Kidney (tissue), 14 donors: Measurements from ENCODE around the gene MAP3K21. TPM values are rescaled to one million over a fixed set of nuclear protein-coding genes. Genes with fewer than 3 reads are reported as not detected.
A peak's percentile ranks its signal among the peaks of the same experiment; 100 is the strongest.

ENCODE experiments used
- DNase-seq, 5 donors: peaks; one replicate each; pipeline ENCODE4 v3.0.0-alpha.2; 2013 to 2020
- FAIRE-seq: peaks from 2 replicates; lab custom pipeline; 2012; peaks lifted over from hg19 to GRCh38; lab: Jason Lieb, UNC
- H3K27ac ChIP-seq, 2 donors: one replicate each; pipeline ENCODE4 v1.7.0; 2013; ENCODE audit warnings: low read depth in 2 of 2, low read length in 2 of 2, inconsistent platforms in 1 of 2
- H3K27me3 ChIP-seq: one replicate; pipeline ENCODE4 v1.7.1; 2013; ENCODE audit warnings: low read length, inconsistent platforms; ENCODE audit not compliant: control insufficient read depth, insufficient read depth
- H3K36me3 ChIP-seq, 3 donors: one replicate each; pipeline versions ENCODE4 v1.7.0 to v1.7.1; 2013; ENCODE audit warnings: low read length in 3 of 3, control low read depth in 1 of 3, inconsistent platforms in 1 of 3; ENCODE audit not compliant: insufficient read depth in 3 of 3, control insufficient read depth in 2 of 3
- H3K4me1 ChIP-seq, 3 donors: one replicate each; pipeline versions ENCODE4 v1.7.0 to v1.7.1; 2013; ENCODE audit warnings: low read length in 3 of 3, inconsistent platforms in 1 of 3, low read depth in 1 of 3; ENCODE audit not compliant: control insufficient read depth in 2 of 3, insufficient read depth in 2 of 3
- H3K4me3 ChIP-seq, 3 donors: one replicate each; pipeline versions ENCODE4 v1.7.0 to v1.8.1; 2013; ENCODE audit warnings: low read length in 3 of 3, control low read depth in 1 of 3, inconsistent platforms in 1 of 3
- H3K9ac ChIP-seq, 3 donors: one replicate each; pipeline versions ENCODE4 v1.7.0 to v1.7.1; 2013; ENCODE audit warnings: low read length in 3 of 3, control low read depth in 1 of 3, inconsistent platforms in 1 of 3
- H3K9me3 ChIP-seq, 3 donors: one replicate each; pipeline versions ENCODE4 v1.7.0 to v1.7.1; 2013; ENCODE audit warnings: low read length in 3 of 3, control low read depth in 1 of 3, inconsistent platforms in 1 of 3; ENCODE audit not compliant: control insufficient read depth in 2 of 3, insufficient read depth in 1 of 3
- intact Hi-C: fragments of 100-400 bp; cut with DNase I; formaldehyde crosslinking; loops from one replicate; pipeline ENCODE4 v1.11.1; 2022
- polyA plus RNA-seq: library from polyadenylated mRNA; stranded (reverse); fragments of 350-450 nt; fragmentation: Illumina TruSeq; extraction: RNeasy Lipid Tissue Mini Kit (QIAGEN cat#74804); gene quantifications from one replicate; pipeline ENCODE4 v1.2.3, GENCODE V29; 2014; ENCODE audit warnings: low read depth, low replicate concordance; ENCODE audit not compliant: insufficient read depth
- total RNA-seq: library from RNA; stranded (reverse); fragmentation: NEBNext Ultra II Directional; extraction: Animal tissue kit (Norgen Biotek cat#: 25700); gene quantifications from one replicate; pipeline ENCODE4 v1.2.1, GENCODE V29; 2021
- TF ChIP-seq, protein P1 (sequence below): IDR thresholded peaks from 3 replicates; pipeline ENCODE4 v1.5.1; 2012; ENCODE audit warnings: mild to moderate bottlenecking, moderate library complexity, borderline replicate concordance; ENCODE audit not compliant: insufficient read depth; ENCODE audit errors: extremely low read depth
- donor health status: control.
- donor health status: control.
- donor health status: control.
- donor health status: control.
- donor health status: control.
- donor health status: DM: yes; HTN: yes; CAD: no.
- donor health status: Normal renal cell carcinoma (clear cell type).

The MAP3K21 gene
- total and polyA plus RNA-seq, 2 donors from 2014 or later, result 7.4 to 21.6 TPM

GRCh38 chr1:233338102-233338501 is 10.6 kb downstream of the MAP3K21 start:
- Histone ChIP-seq H3K27me3 (no peaks in the 10 kb centered on the region), H3K36me3 (no peaks in the 10 kb centered on the region), H3K9me3 (no peaks in the 10 kb centered on the region), H3K9ac (no peak overlapping the region), H3K4me3 (no peak overlapping the region), H3K27ac (peak overlapping the region in 1 of 2 donors; percentile 24), H3K4me1 (peaks cover 0 to 35% (median 15%) of the 10 kb centered on the region in 3 donors)
- FAIRE-seq (no peak), DNase-seq (no peak)
- intact Hi-C loops, result no loop called here
- TF ChIP-seq, protein P1, sequence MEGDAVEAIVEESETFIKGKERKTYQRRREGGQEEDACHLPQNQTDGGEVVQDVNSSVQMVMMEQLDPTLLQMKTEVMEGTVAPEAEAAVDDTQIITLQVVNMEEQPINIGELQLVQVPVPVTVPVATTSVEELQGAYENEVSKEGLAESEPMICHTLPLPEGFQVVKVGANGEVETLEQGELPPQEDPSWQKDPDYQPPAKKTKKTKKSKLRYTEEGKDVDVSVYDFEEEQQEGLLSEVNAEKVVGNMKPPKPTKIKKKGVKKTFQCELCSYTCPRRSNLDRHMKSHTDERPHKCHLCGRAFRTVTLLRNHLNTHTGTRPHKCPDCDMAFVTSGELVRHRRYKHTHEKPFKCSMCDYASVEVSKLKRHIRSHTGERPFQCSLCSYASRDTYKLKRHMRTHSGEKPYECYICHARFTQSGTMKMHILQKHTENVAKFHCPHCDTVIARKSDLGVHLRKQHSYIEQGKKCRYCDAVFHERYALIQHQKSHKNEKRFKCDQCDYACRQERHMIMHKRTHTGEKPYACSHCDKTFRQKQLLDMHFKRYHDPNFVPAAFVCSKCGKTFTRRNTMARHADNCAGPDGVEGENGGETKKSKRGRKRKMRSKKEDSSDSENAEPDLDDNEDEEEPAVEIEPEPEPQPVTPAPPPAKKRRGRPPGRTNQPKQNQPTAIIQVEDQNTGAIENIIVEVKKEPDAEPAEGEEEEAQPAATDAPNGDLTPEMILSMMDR, result no peak

GRCh38 chr1:233340031-233340555 is 12.6 kb downstream of the MAP3K21 start:
- Histone ChIP-seq H3K27ac (no peak overlapping the region), H3K36me3 (no peaks in the 10 kb centered on the region), H3K27me3 (no peaks in the 10 kb centered on the region), H3K9me3 (no peaks in the 10 kb centered on the region), H3K9ac (no peak overlapping the region), H3K4me1 (peaks cover 0 to 37% (median 17%) of the 10 kb centered on the region in 3 donors), H3K4me3 (no peak overlapping the region)
- intact Hi-C loops, result no loop called here
- FAIRE-seq (no peak), DNase-seq (no peak)
- TF ChIP-seq, protein P1, result no peak

- H3K27ac ChIP-seq, result peak overlapping the region in 1 of 2 donors; percentile 59
- no peak overlapping the region for H3K9ac ChIP-seq
- DNase-seq (peak in 1 of 5 donors; percentile 22), FAIRE-seq (no peak)
- H3K27me3 ChIP-seq, result no peaks in the 10 kb centered on the region
- TF ChIP-seq, protein P1, result no peak
- H3K4me3 ChIP-seq, result no peak overlapping the region
- H3K4me1 ChIP-seq, result peaks cover 0 to 37% (median 17%) of the 10 kb centered on the region in 3 donors
- no peaks in the 10 kb centered on the region for H3K36me3 ChIP-seq
- intact Hi-C loops, result no loop called here
- no peaks in the 10 kb centered on the region for H3K9me3 ChIP-seq
Measured at GRCh38 chr1:233340966-233341516, 13.5 kb downstream of the MAP3K21 start.
